ENCODE measurements around the gene ATP6V1F.
A peak's percentile ranks its signal among the peaks of the same experiment; 100 is the strongest.

DNA sequence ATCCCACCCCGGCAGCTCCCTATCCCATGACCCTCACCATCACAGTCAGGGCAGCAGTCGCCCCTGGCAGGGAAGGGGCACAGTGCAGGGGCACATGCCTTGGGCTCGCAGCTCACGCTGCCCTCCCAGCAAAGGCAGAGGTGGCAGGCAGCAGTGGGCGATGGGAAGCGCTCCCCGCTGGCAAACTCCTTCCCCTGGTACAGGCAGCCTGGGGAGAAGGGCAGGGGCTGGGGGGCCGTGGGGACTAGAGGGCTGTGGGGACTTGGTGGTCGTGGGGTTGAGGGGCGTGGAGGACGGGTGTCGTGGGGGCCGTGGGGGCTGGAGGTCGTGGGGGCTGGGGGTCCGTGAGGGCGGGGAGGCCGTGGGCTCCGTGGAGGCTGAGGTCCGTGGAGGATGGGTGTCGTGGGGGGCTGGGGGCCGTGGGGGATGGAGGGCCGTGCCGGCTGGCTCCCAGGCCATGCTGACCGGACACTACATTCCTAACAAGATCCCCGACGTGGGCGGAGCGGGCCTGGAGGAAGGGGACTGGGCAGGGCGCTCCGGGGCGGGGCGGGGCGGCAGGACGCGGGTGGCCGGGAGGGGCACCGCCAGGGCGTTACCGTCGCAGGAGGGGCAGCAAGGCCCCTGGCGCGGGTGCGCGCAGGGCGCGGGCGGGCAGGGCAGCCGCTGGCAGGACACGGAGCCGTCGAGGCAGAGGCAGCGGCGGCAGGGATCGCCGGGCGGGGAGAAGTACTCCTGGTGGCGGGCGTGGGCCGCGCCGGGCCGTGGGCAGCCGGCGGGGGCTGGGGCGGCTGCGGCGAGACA is 27.9 kb downstream of the ATP6V1F start:
- TF ChIP-seq POLR2A (IDR thresholded peaks at IDR 0.05) = no peak
- TF ChIP-seq, protein P1, sequence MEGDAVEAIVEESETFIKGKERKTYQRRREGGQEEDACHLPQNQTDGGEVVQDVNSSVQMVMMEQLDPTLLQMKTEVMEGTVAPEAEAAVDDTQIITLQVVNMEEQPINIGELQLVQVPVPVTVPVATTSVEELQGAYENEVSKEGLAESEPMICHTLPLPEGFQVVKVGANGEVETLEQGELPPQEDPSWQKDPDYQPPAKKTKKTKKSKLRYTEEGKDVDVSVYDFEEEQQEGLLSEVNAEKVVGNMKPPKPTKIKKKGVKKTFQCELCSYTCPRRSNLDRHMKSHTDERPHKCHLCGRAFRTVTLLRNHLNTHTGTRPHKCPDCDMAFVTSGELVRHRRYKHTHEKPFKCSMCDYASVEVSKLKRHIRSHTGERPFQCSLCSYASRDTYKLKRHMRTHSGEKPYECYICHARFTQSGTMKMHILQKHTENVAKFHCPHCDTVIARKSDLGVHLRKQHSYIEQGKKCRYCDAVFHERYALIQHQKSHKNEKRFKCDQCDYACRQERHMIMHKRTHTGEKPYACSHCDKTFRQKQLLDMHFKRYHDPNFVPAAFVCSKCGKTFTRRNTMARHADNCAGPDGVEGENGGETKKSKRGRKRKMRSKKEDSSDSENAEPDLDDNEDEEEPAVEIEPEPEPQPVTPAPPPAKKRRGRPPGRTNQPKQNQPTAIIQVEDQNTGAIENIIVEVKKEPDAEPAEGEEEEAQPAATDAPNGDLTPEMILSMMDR (IDR thresholded peaks at IDR 0.05) = peak in 1 of 6 experiments; percentile 19

Measured in thyroid gland (tissue), 4 donors.